ENCODE data around the gene SHROOM3.

GRCh38 chr4:76718021-76718420 lies 283.0 kb downstream of the SHROOM3 start:
- TF ChIP-seq POLR2A (IDR thresholded peaks at IDR 0.05) (no peak), CTCF (IDR thresholded peaks at IDR 0.05) (no peak)

Measured in Peyer's patch (tissue), 4 donors.